Measurements from ENCODE around the gene ATG2B.

Gene ATG2B, protein sequence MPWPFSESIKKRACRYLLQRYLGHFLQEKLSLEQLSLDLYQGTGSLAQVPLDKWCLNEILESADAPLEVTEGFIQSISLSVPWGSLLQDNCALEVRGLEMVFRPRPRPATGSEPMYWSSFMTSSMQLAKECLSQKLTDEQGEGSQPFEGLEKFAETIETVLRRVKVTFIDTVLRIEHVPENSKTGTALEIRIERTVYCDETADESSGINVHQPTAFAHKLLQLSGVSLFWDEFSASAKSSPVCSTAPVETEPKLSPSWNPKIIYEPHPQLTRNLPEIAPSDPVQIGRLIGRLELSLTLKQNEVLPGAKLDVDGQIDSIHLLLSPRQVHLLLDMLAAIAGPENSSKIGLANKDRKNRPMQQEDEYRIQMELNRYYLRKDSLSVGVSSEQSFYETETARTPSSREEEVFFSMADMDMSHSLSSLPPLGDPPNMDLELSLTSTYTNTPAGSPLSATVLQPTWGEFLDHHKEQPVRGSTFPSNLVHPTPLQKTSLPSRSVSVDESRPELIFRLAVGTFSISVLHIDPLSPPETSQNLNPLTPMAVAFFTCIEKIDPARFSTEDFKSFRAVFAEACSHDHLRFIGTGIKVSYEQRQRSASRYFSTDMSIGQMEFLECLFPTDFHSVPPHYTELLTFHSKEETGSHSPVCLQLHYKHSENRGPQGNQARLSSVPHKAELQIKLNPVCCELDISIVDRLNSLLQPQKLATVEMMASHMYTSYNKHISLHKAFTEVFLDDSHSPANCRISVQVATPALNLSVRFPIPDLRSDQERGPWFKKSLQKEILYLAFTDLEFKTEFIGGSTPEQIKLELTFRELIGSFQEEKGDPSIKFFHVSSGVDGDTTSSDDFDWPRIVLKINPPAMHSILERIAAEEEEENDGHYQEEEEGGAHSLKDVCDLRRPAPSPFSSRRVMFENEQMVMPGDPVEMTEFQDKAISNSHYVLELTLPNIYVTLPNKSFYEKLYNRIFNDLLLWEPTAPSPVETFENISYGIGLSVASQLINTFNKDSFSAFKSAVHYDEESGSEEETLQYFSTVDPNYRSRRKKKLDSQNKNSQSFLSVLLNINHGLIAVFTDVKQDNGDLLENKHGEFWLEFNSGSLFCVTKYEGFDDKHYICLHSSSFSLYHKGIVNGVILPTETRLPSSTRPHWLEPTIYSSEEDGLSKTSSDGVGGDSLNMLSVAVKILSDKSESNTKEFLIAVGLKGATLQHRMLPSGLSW (N-terminal part only)

DNA sequence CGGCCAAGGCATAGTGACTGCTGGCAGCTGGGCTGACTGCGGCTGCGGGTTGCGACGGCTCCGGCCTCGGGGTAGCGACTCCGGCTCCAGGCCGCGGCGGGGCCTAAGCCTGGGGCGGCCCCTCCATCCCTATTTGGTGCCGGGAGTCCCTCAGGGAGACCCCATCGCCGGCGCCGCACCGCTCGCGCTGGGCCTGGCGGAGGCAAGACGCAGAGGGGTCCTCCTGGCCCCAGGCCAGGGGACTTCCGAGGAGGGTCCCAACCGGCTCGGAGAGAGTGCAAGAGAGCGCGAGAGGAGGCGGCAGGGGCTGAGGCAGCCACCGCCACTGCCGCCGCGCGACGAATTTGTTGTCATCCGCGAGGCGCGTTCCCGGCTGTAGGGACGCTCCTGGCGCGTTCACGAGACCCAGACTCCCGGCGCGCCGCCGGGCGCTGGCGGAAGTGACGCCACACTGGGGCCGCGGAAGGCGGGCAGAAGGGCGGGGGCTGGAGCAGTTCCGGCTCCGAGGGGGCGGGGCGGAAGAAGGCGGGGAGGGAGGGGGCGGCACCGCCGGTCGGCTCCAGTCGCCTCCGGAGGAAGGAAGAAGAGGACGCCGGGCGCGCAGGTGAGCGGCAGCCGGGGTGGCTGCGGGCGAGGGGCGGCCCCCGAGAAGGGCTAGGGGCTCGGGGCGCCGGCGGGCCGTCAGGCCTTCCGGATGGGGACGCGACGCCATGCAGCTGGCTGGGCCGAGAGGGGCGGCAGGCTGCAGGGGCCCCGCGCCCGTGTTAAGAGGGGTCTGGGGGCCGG, at the start of gene ATG2B, which contains the start of gene GSKIP:
ATG2B (minus strand) TSS at position 377 of the 786 bp plus-strand sequence; CDS start at position 12, 365 bp downstream.
GSKIP (plus strand) TSS at position 562 of the 786 bp plus-strand sequence. CDS start 18,722 bp downstream, outside the sequence.
- DNase-seq (ENCODE audit: low read depth in 2 of 2, low spot score in 1 of 2): peak; percentile 92 to 96

DNA sequence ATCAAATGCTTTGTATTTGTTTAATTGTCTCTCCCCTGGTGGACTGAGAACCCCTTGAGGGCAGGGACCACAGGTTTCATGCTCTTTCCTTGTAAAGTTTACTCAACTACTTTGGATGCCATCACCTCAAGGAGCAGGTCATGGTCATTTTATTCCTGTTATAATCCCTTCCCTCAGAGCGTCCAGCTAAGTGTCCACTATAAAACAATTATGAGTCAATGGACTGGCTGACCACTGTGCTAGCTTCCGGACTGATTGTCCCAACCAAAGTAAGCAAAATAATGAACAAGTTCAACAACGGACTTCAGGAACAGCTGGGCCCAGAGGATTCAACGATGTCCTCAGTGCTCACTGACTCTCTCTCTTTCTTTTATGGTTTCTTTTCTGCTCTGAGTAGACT, 47.0 kb upstream of the ATG2B start:
- DNase-seq (ENCODE audit: low read depth in 2 of 2, low spot score in 1 of 2): no peak

- DNase-seq (ENCODE audit: low read depth in 2 of 2, low spot score in 1 of 2): no peak
These were observed 46.6 kb upstream of the ATG2B start for GRCh38 chr14:96409701-96410100.

- DNase-seq (ENCODE audit: low read depth in 2 of 2, low spot score in 1 of 2): no peak
These were observed 45.5 kb upstream of the ATG2B start for GRCh38 chr14:96408608-96409007.

GRCh38 chr14:96407935-96408570, 44.9 kb upstream of the ATG2B start:
- no peak for DNase-seq (ENCODE audit: low read depth in 2 of 2, low spot score in 1 of 2)

GRCh38 chr14:96405677-96406076, 42.5 kb upstream of the ATG2B start:
- no peak for DNase-seq (ENCODE audit: low read depth in 2 of 2, low spot score in 1 of 2)

DNA sequence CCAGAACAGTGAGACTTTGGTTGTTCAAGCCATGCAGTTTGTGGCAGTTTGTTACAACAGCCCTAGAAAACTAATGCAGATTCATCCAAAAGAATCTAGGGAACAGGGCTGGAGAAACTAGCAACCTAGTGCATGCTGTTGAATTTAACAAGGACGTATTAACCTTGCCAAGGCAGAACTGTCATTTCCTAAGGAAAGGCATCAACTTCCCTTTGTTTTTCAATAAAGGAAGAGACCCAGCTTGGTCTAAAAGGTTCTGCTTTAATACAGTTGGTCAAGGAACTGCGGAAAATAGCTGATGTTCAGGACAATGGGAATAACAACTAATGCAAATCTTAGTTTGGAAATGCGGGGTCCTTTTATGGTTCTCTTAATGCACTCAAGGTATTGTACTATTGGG, 40.3 kb upstream of the ATG2B start:
- no peak for DNase-seq (ENCODE audit: low read depth in 2 of 2, low spot score in 1 of 2)

DNA sequence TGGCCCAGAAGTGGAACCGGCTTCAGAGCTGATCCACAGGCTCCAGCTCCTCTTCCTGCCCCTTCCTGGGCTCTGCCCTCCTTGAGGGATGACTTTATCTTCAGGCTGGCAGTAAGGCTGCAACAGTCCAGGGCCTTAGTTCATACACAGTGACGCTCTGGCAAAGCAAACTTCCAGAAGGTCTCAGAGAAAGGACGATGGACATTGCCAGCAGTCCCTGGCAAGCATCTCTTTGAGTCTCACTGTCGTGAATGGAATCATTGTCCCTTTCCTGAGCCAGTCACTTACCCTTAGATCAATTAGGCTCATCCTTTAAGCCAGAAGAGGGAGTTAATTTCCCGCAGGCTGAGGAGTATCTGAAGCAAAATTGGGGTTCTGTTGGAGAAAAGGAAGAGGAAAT, 37.4 kb upstream of the ATG2B start:
- DNase-seq (ENCODE audit: low read depth in 2 of 2, low spot score in 1 of 2): no peak

GRCh38 chr14:96399405-96399804, 36.3 kb upstream of the ATG2B start:
- no peak for DNase-seq (ENCODE audit: low read depth in 2 of 2, low spot score in 1 of 2)

- DNase-seq (ENCODE audit: low read depth in 2 of 2, low spot score in 1 of 2): no peak
These were observed 35.8 kb upstream of the ATG2B start for GRCh38 chr14:96398921-96399320.

GRCh38 chr14:96398432-96398831, 35.3 kb upstream of the ATG2B start:
- DNase-seq (ENCODE audit: low read depth in 2 of 2, low spot score in 1 of 2): no peak

GRCh38 chr14:96394047-96394815, 31.1 kb upstream of the ATG2B start:
- DNase-seq (ENCODE audit: low read depth in 2 of 2, low spot score in 1 of 2): no peak

- no peak for DNase-seq (ENCODE audit: low read depth in 2 of 2, low spot score in 1 of 2)
These were observed 30.0 kb upstream of the ATG2B start for GRCh38 chr14:96393071-96393691.

DNA sequence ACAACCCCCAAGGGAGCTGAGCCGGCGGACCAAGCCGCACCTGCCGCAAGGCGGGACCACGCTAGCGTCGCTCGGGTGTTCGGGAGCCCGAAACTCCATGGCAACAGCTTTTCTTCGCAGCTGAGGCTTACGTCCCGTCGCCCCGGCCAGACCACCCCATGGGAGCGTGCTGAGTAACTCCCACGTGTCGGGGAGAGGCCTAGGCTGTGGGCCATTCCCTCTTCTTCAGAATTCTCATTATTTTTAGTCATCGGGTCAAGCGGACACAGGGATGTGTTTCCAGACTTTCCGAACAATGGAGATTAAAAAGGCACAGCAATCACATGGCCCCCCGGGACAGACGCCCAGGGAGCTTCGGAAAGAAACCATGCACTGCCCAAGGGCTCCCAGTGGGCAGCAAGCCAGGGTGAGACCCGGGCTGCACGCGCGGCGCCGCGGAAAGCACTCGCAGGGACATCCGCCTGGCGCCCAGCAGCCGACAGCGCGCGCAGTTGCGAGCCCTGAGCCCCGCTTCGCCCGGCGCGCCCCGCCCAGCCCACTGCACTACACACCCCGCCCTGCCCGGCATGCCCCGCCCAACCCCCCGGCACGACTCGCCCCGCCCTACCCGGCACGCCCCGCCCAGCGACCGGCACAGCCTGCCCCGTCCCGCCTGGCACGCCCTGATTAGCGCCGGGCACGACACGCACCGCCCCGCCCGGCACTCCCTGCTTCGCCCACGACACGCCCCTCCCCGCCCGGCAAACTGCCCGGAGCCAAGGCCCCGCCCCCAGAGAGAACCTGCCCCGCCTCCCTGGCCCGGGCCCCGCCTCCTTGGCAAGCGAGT, 28.4 kb upstream of the ATG2B start:
- peak; percentile 99 for DNase-seq (ENCODE audit: low read depth in 2 of 2, low spot score in 1 of 2)

- DNase-seq (ENCODE audit: low read depth in 2 of 2, low spot score in 1 of 2): no peak
These were observed 27.8 kb upstream of the ATG2B start for GRCh38 chr14:96390965-96391292.

DNA sequence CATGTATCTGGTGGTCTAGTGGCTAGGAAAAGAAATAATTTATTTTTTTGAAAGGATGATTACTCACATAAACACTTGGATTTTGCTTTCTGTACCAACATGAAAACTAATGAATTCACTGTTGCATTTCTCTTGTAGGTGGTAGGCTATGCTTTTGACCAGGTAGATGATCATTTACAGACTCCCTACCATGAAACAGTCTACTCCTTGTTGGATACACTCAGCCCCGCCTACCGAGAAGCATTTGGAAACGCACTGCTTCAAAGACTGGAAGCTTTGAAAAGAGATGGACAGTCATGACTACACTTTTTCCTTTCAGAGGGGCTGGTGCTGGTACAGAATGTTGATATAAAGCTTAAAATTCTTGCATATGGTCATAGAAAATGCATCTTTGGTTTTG, 22.2 kb upstream of the ATG2B start:
- DNase-seq (ENCODE audit: low read depth in 2 of 2, low spot score in 1 of 2): no peak

- DNase-seq (ENCODE audit: low read depth in 2 of 2, low spot score in 1 of 2): no peak
These were observed 21.6 kb upstream of the ATG2B start for GRCh38 chr14:96384740-96385139.

DNA sequence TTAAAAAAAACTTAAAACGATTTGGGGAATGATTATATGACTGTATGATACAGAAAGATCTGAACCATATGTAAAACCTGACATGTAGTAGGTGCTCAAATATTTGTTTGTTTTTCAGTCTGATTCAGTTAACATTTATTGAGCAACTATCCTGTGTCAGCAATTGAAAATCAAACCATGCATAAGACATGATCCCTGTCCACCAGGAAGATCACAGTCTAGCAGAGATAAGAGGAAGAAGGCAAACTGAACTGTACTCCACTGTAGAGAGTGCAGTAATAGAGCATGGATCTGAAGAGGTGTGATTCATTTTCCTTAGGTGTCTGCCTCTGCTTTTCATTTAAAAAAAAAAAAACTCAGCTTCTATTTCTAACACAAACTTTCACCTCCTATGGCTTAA, 20.9 kb upstream of the ATG2B start:
- no peak for DNase-seq (ENCODE audit: low read depth in 2 of 2, low spot score in 1 of 2)
